Upper lobe of left lung (tissue), 4 donors: ENCODE results near the gene PLCL2.

Source experiments
- POLR2A ChIP-seq, 4 donors: fragments of 450-650 bp; IDR thresholded peaks; one replicate each; pipeline ENCODE4 v1.5.1; 2016 to 2017; ENCODE audit warnings: antibody characterized with exemption in 4 of 4, mild to moderate bottlenecking in 2 of 4
- POLR2AphosphoS5 ChIP-seq, 2 donors: sonication (generic); formaldehyde crosslinking; IDR thresholded peaks; one replicate each; pipeline ENCODE4 v1.5.1; 2017; ENCODE audit warnings: antibody characterized with exemption in 2 of 2
- TF ChIP-seq, protein P1 (sequence below), 6 experiments: fragments of 450-650 bp in 4 of 6; fragments of 200-600 bp in 2 of 6; sonication (generic) in 2 of 6; IDR thresholded peaks; one replicate each; pipeline ENCODE4 v1.5.1; 2016 to 2019; ENCODE audit warnings: antibody characterized with exemption in 6 of 6

DNA sequence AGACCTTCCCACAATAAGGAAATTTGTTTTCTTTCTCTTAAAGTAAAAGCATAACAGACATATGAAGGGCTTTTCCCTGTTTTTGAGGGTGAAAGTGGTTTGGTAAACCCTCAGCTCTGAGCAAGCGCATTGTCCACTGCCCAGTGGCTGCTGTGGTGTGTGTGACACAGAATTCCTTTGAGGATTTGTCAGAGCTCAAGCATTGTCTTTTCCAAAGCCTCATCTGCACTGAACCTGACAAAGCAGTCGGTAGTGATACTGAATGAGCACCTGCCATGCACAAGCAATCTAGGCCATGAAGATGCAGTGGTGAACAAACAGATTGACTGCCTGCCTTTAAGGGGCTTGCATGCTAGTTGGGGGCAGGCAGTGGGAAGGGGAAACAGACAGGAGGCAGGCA is 128.3 kb downstream of the PLCL2 start:
- TF ChIP-seq POLR2AphosphoS5 (IDR thresholded peaks at IDR 0.05) (no peak), POLR2A (IDR thresholded peaks at IDR 0.05) (no peak)
- TF ChIP-seq, protein P1, sequence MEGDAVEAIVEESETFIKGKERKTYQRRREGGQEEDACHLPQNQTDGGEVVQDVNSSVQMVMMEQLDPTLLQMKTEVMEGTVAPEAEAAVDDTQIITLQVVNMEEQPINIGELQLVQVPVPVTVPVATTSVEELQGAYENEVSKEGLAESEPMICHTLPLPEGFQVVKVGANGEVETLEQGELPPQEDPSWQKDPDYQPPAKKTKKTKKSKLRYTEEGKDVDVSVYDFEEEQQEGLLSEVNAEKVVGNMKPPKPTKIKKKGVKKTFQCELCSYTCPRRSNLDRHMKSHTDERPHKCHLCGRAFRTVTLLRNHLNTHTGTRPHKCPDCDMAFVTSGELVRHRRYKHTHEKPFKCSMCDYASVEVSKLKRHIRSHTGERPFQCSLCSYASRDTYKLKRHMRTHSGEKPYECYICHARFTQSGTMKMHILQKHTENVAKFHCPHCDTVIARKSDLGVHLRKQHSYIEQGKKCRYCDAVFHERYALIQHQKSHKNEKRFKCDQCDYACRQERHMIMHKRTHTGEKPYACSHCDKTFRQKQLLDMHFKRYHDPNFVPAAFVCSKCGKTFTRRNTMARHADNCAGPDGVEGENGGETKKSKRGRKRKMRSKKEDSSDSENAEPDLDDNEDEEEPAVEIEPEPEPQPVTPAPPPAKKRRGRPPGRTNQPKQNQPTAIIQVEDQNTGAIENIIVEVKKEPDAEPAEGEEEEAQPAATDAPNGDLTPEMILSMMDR (IDR thresholded peaks at IDR 0.05), result no peak
